ENCODE results near the gene ZNF529.

ZNF529 gene

DNA sequence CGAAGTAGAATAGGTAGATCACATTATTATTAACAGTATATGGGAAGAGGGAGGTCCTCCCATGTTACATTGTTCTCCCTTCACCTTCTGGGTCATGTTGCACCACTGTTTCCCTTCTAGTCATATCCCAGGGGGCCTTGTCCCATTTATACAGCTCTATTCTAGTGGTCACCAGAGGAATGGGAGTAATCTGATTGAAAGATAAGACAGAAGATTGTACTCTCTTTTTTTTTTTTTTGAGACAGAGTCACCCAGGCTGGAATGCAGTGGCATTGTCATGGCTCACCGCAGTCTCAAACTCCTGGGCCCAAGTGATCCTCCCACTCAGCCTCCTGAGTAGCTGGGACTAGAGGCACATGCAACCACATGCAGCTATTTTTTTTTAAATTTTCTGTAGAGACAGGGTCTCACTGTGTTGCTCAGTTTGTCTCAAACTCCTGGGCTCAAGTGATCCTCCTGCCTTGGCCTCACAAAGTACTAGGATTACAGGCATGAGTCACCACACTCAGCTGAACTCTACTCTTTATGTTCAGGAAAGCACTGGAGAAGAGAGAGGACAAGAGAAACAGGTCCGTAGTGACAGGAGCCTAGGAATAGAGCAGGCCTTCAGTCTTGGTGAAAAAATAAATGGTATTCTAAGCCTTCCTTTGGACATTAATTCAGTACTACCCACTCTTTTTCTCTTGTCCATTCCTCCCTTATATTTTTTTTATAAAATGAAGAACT is 4.3 kb upstream of the ZNF529 start:
- no peak for DNase-seq (ENCODE audit: low spot score)
- CTCF ChIA-PET: no interaction called here
- TF ChIP-seq, protein P1, sequence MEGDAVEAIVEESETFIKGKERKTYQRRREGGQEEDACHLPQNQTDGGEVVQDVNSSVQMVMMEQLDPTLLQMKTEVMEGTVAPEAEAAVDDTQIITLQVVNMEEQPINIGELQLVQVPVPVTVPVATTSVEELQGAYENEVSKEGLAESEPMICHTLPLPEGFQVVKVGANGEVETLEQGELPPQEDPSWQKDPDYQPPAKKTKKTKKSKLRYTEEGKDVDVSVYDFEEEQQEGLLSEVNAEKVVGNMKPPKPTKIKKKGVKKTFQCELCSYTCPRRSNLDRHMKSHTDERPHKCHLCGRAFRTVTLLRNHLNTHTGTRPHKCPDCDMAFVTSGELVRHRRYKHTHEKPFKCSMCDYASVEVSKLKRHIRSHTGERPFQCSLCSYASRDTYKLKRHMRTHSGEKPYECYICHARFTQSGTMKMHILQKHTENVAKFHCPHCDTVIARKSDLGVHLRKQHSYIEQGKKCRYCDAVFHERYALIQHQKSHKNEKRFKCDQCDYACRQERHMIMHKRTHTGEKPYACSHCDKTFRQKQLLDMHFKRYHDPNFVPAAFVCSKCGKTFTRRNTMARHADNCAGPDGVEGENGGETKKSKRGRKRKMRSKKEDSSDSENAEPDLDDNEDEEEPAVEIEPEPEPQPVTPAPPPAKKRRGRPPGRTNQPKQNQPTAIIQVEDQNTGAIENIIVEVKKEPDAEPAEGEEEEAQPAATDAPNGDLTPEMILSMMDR (conservative IDR thresholded peaks at IDR 0.05; ENCODE audit: low read depth): no peak
- H3K27ac ChIP-seq: no peak overlapping the region
- POLR2A ChIA-PET (ENCODE audit: low non-redundant PET): no interaction called here

DNA sequence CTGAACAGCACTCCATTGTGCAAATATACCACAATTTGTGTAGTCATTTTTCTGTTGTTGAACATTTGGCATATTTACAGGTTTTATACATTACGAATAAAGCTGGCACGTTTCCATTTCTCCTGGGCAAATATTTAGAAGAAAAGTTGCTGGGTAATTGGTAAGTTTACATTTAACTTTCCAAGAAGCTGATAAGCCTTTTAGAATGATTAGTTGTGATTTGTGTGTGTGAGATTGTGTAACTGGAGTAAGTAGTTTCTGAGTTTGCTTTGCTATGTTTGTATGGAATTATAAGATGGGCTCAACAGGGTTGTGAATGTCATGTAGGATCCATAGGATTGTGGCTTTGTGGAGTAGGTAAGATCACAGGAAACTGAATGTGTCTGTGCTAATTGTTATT is 1.6 kb upstream of the ZNF529 start:
- no peak overlapping the region for H3K27ac ChIP-seq
- ChIA-PET CTCF (no interaction called here), POLR2A (ENCODE audit: low non-redundant PET) (no interaction called here)
- TF ChIP-seq, protein P1 (conservative IDR thresholded peaks at IDR 0.05; ENCODE audit: low read depth): no peak
- no peak for DNase-seq (ENCODE audit: low spot score)

DNA sequence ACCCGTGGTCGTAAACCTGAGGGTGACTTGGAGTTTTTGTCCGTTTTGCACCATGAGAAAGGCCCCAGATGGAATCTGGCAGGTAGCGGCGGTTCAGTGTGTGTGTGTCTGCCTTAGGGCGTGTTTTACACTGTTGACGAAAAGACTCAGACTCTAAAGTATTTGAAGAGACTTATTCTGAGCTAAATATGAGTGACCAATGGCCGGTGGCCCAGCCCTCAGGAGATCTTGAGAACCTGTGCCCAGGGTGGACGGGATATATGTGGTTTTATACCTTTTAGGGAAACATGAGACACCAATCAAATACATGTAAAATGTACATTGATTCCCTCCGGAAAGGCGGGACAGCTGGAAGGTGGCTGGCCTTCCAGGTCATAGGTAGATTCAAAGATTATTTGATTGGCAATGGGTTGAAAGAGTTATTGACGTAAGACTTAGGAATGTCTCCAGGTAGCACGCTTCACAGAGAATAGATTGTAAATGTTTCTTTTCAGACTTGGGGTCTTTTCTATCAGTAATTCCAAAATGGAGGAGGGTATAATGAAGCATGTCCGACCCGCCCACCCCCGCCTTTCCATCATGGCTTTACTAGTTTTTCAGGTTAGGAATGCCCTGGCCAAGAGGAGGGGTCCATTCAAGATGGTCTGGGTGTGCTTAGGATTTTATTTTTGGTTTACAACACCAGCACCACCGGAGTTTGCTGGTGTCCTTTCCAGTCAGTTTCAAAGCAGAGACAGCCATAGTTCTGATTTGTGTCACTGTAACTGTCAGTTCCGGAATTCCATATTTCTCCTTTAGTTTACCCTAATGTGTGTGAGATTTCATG is 1.0 kb upstream of the ZNF529 start:
- ChIA-PET POLR2A (ENCODE audit: low non-redundant PET) (interaction anchor here (0.7 kb wide), 1 partner anchor 45 kb away, joined by 3 read pairs; no protein-coding TSS in a partner anchor), CTCF (interaction anchor here (0.6 to 0.7 kb wide), 2 partner anchors 232 to 650 kb away, joined by 3 to 5 read pairs; no protein-coding TSS in a partner anchor)
- TF ChIP-seq, protein P1 (conservative IDR thresholded peaks at IDR 0.05; ENCODE audit: low read depth): no peak
- no peak for DNase-seq (ENCODE audit: low spot score)
- peak overlapping the region; percentile 78 for H3K27ac ChIP-seq

DNA sequence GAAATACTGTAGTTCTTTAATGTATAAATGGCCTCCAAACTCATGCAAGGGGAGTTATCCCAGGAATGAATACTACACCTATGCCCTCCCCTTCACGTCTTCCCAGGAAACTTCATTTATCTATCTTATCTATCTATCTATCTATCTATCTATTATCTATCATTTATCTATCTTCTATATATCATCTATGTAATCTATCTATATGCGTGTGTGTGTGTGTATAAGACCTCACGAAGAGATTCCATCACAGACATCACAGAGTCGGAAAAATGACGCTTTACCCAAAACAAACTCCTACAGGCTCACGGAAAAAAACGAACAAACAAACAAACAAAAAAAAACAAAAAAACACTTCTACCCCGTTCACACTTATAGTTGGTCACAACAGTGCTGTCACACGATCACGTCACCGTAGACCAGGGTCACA is 486 bp downstream of the ZNF529 start:
- peak; percentile 11 for DNase-seq (ENCODE audit: low spot score)
- POLR2A ChIA-PET (ENCODE audit: low non-redundant PET): interaction anchor here (0.6 kb wide), 1 partner anchor 421 kb away, joined by 3 read pairs; no protein-coding TSS in a partner anchor
- TF ChIP-seq, protein P1 (conservative IDR thresholded peaks at IDR 0.05; ENCODE audit: low read depth): no peak
- peak overlapping the region; percentile 78 for H3K27ac ChIP-seq
- CTCF ChIA-PET: interaction anchor here (0.6 kb wide), 2 partner anchors 193 to 938 kb away, joined by 3 to 5 read pairs; no protein-coding TSS in a partner anchor

DNA sequence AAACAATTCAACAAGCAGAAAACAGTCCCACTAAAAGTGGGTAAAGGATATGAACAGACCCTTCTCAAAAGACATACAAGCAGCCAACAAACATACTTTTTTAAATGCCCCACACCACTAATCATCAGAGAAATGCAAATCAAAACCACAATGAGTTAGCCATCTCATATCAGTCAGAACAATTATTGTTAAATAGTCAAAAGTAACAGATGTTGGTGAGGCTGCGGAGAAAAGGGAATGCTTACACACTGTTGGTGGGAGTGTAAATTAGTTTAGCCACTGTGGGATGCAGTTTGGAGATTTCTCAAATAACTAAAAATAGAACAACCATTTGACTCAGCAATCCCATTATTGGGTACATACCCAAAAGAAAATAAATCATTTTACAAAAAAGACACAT is 8.7 kb downstream of the ZNF529 start:
- ChIA-PET POLR2A (ENCODE audit: low non-redundant PET) (no interaction called here), CTCF (interaction anchor here (0.5 kb wide), 1 partner anchor 240 kb away, joined by 3 read pairs; no protein-coding TSS in a partner anchor)
- no peak for DNase-seq (ENCODE audit: low spot score)
- TF ChIP-seq, protein P1 (conservative IDR thresholded peaks at IDR 0.05; ENCODE audit: low read depth): no peak
- H3K27ac ChIP-seq: no peak overlapping the region

DNA sequence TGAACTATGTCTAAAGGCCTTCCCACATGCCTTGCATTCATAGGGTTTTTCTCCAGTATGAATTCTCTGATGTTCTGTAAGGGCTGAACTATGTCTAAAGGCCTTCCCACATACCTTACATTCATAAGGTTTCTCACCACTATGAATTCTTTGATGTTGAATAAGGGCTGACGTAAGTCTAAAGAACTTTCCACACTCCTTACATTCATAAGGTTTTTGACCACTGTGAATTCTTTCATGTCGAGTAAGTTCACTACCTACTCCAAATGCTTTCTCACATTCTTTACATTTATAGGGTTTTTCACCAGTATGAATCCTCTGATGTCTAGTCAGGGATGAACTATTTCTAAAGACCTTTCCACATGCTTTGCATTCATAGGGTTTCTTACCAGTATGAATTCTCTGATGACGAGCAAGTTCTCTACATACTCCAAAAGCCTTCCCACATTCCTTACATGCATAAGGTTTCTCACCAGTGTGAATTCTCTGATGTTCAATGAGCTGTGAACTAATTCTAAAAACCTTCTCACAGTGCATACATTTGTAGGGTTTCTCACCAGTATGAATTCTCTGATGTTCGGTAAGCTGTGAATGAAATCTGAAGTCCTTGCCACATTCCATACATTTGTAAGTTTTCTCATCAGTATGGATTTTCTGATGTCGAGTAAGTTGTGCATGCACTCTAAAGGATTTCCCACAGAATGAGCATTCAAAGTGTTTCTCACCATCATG is 25.9 kb downstream of the ZNF529 start:
- H3K27ac ChIP-seq: no peak overlapping the region
- ChIA-PET POLR2A (ENCODE audit: low non-redundant PET) (no interaction called here), CTCF (no interaction called here)
- no peak for DNase-seq (ENCODE audit: low spot score)
- TF ChIP-seq, protein P1 (conservative IDR thresholded peaks at IDR 0.05; ENCODE audit: low read depth): no peak
